ENCODE data around the gene HPSE2. TPM values are rescaled to one million over a fixed set of nuclear protein-coding genes. Genes with fewer than 3 reads are reported as not detected.
"Not testable (repeated sequence)": the region's sequence is repeated elsewhere in the genome, so short reads cannot be mapped to it uniquely, and the experiment has no call there.

HPSE2 gene
- total and polyA plus RNA-seq, 4 donors, result 0.05 TPM; not detected in 3

GRCh38 chr10:99248824-99249223 lies 13.2 kb upstream of the HPSE2 start:
- DNase-seq (ENCODE audit: low spot score), result no peak
- H3K27ac ChIP-seq (ENCODE audit: low read depth in 1 of 2, low read length in 2 of 2), result no peak overlapping the region
- no peak for TF ChIP-seq JUND (IDR thresholded peaks at IDR 0.05)
- TF ChIP-seq NR2F2 (IDR thresholded peaks at IDR 0.05), result no peak
- no peak for TF ChIP-seq SP1 (IDR thresholded peaks at IDR 0.05)
- no peak for TF ChIP-seq HNF4A (conservative IDR thresholded peaks at IDR 0.05)
- no peak for TF ChIP-seq YY1 (IDR thresholded peaks at IDR 0.05)
- TF ChIP-seq RAD21 (IDR thresholded peaks at IDR 0.05), result no peak
- 64% methylated on average over 2 of the region's 2 CpGs for WGBS
- H3K9me3 ChIP-seq (ENCODE audit: control insufficient read depth in 4 of 4, low read length in 3 of 4), result peaks cover 0 to 5% (median 2%) of the 10 kb centered on the region in 4 donors
- no peaks in the 10 kb centered on the region for H3K27me3 ChIP-seq (ENCODE audit: control insufficient read depth in 4 of 4, insufficient read depth in 4 of 4, low read length in 3 of 4)
- H3K4me1 ChIP-seq (ENCODE audit: control insufficient read depth in 4 of 4, insufficient read depth in 4 of 4, low read length in 3 of 4), result no peaks in the 10 kb centered on the region
- no peak overlapping the region for H3K9ac ChIP-seq (ENCODE audit: low read depth in 1 of 2, low read length in 2 of 2)
- no peak overlapping the region for H3K4me3 ChIP-seq (ENCODE audit: low read depth in 1 of 3, low read length in 3 of 3)
- H3K36me3 ChIP-seq (ENCODE audit: control insufficient read depth in 4 of 4, insufficient read depth in 3 of 4, low read depth in 1 of 4, low read length in 3 of 4), result no peaks in the 10 kb centered on the region

DNA sequence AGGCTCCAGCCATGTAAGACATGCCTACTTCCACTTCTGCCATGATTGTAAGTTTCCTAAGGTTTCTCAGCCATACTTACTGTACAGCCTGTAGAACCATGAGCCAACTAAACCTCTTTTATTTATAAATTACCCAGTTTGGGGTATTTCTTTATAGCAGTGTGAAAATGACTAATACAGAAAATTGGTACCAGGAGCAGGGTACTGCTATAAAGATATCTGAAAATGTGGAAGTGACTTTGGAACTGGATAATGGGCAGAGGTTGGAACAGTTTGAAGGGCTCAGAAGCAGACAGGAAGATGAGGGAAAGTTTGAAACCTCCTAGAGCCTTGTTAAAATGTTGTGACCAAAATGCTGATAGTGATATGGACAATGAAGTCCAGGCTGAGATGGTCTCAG lies 12.2 kb upstream of the HPSE2 start:
- H3K4me1 ChIP-seq (ENCODE audit: control insufficient read depth in 4 of 4, insufficient read depth in 4 of 4, low read length in 3 of 4); H3K9ac ChIP-seq (ENCODE audit: low read depth in 1 of 2, low read length in 2 of 2); H3K4me3 ChIP-seq (ENCODE audit: low read depth in 1 of 3, low read length in 3 of 3); H3K27me3 ChIP-seq (ENCODE audit: control insufficient read depth in 4 of 4, insufficient read depth in 4 of 4, low read length in 3 of 4); H3K27ac ChIP-seq (ENCODE audit: low read depth in 1 of 2, low read length in 2 of 2); H3K36me3 ChIP-seq (ENCODE audit: control insufficient read depth in 4 of 4, insufficient read depth in 3 of 4, low read depth in 1 of 4, low read length in 3 of 4); DNase-seq (ENCODE audit: low spot score); H3K9me3 ChIP-seq (ENCODE audit: control insufficient read depth in 4 of 4, low read length in 3 of 4): not testable (repeated sequence)

DNA sequence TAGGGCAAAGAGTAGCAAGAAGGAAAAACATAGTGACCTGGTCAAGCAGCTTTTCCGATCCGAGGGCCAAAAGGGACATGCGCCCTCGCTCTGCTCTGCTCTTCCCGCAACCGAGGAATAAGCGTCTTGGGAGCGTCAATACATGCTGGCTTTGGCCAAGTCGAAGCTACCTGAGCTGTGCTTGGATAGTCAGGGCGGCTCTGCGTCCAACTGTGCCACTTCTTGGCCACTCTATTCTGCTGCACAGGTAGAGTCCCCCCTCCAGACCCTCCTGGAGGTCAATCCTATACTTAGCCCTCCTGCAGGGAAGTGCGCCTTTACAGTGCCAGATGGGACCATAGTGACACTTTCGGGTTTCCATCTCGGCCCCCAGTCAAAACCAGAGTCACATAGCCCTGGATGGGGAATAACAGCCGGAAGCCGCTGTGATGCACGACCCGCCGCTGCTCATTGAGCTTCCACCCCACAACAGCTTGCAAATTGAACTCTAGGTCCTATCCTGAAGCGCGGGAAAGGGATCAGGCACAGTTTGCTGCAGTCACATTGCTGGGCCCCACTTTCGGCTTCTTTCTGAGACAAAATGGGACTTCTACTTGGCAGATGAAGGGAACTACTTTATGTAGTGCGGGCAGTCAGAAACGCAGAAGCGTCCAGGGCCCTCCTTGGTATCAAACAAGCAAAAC lies 1.1 kb upstream of the HPSE2 start:
- H3K27me3 ChIP-seq (ENCODE audit: control insufficient read depth in 4 of 4, insufficient read depth in 4 of 4, low read length in 3 of 4), result peaks cover 0 to 28% (median 12%) of the 10 kb centered on the region in 4 donors
- no peak overlapping the region for H3K4me3 ChIP-seq (ENCODE audit: low read depth in 1 of 3, low read length in 3 of 3)
- H3K27ac ChIP-seq (ENCODE audit: low read depth in 1 of 2, low read length in 2 of 2), result no peak overlapping the region
- H3K4me1 ChIP-seq (ENCODE audit: control insufficient read depth in 4 of 4, insufficient read depth in 4 of 4, low read length in 3 of 4), result peaks cover 4 to 29% (median 17%) of the 10 kb centered on the region in 4 donors
- no peaks in the 10 kb centered on the region for H3K36me3 ChIP-seq (ENCODE audit: control insufficient read depth in 4 of 4, insufficient read depth in 3 of 4, low read depth in 1 of 4, low read length in 3 of 4)
- no peak overlapping the region for H3K9ac ChIP-seq (ENCODE audit: low read depth in 1 of 2, low read length in 2 of 2)
- H3K9me3 ChIP-seq (ENCODE audit: control insufficient read depth in 4 of 4, low read length in 3 of 4), result no peaks in the 10 kb centered on the region
- TF ChIP-seq FOXA1 (IDR thresholded peaks at IDR 0.05) (no peak), ATF3 (IDR thresholded peaks at IDR 0.05) (no peak), CTCF (IDR thresholded peaks at IDR 0.05; ENCODE audit: low read depth, low read length, missing input control) (no peak), RXRA (IDR thresholded peaks at IDR 0.05) (no peak), JUND (IDR thresholded peaks at IDR 0.05) (no peak), SP1 (IDR thresholded peaks at IDR 0.05) (no peak), HNF4G (IDR thresholded peaks at IDR 0.05) (no peak), GABPA (IDR thresholded peaks at IDR 0.05 in 1 of 2, conservative IDR thresholded peaks at IDR 0.05 in 1 of 2) (no peak), TAF1 (conservative IDR thresholded peaks at IDR 0.05) (no peak), ZBTB33 (IDR thresholded peaks at IDR 0.05) (no peak), YY1 (IDR thresholded peaks at IDR 0.05) (no peak), HNF4A (conservative IDR thresholded peaks at IDR 0.05) (no peak), RAD21 (IDR thresholded peaks at IDR 0.05) (no peak), NR2F2 (IDR thresholded peaks at IDR 0.05) (no peak)
- TF ChIP-seq, protein P1, sequence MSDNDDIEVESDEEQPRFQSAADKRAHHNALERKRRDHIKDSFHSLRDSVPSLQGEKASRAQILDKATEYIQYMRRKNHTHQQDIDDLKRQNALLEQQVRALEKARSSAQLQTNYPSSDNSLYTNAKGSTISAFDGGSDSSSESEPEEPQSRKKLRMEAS (IDR thresholded peaks at IDR 0.05), result no peak
- TF ChIP-seq, protein P2, sequence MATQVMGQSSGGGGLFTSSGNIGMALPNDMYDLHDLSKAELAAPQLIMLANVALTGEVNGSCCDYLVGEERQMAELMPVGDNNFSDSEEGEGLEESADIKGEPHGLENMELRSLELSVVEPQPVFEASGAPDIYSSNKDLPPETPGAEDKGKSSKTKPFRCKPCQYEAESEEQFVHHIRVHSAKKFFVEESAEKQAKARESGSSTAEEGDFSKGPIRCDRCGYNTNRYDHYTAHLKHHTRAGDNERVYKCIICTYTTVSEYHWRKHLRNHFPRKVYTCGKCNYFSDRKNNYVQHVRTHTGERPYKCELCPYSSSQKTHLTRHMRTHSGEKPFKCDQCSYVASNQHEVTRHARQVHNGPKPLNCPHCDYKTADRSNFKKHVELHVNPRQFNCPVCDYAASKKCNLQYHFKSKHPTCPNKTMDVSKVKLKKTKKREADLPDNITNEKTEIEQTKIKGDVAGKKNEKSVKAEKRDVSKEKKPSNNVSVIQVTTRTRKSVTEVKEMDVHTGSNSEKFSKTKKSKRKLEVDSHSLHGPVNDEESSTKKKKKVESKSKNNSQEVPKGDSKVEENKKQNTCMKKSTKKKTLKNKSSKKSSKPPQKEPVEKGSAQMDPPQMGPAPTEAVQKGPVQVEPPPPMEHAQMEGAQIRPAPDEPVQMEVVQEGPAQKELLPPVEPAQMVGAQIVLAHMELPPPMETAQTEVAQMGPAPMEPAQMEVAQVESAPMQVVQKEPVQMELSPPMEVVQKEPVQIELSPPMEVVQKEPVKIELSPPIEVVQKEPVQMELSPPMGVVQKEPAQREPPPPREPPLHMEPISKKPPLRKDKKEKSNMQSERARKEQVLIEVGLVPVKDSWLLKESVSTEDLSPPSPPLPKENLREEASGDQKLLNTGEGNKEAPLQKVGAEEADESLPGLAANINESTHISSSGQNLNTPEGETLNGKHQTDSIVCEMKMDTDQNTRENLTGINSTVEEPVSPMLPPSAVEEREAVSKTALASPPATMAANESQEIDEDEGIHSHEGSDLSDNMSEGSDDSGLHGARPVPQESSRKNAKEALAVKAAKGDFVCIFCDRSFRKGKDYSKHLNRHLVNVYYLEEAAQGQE (IDR thresholded peaks at IDR 0.05), result no peak
- 13% methylated on average over 25 of the region's 25 CpGs for WGBS
- no peak for DNase-seq (ENCODE audit: low spot score)
